OCI-M2 (cell line): ENCODE data around the gene TEX51.

Experiments
- DNase-seq: peaks from one replicate; lab custom pipeline; 2025; ENCODE audit not compliant: unreplicated experiment; lab: John Stamatoyannopoulos, UW

The TEX51 gene

DNA sequence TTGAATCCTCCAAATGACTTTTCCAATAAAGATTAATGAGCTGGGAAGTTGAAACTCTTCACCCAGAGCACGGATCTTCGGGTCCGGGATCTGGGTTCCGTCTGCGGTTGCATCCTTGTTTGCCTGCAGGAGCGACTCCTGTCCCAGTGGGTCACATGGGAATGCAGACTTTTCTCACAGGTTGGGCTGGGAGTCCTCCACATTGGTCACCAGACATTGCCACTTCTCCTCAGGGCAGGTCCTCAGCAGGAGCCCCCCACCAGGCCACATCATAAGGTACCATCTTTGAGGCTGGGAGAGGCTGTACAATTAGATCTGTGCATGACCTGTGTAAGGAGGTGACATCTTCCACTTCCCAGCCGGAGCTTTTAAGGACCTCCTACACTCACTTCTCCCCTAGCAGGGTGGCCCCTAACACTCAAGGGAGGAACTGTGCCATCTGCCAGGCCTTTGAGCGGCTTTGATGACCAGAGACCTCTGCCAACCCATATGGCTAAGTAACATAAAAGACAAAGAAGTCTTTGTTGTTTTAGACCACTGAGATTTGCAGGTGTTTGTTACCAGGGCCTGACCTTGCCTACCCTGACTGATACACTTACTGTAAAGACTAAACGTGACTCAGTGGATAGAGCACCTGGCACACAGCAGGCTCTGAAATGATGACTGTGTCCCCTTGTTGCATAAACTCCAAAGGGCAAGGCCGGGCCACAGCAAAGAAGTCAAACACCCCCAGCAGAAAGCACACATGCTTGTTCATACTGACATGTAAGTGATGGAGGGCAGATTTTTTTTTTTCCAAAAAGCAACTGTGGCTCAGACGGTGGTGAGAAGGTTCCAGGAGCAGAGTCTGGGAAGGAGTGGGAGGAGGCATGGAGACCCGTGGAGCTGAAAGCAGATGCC is 7.9 kb upstream of the TEX51 start:
- DNase-seq: no peak

DNA sequence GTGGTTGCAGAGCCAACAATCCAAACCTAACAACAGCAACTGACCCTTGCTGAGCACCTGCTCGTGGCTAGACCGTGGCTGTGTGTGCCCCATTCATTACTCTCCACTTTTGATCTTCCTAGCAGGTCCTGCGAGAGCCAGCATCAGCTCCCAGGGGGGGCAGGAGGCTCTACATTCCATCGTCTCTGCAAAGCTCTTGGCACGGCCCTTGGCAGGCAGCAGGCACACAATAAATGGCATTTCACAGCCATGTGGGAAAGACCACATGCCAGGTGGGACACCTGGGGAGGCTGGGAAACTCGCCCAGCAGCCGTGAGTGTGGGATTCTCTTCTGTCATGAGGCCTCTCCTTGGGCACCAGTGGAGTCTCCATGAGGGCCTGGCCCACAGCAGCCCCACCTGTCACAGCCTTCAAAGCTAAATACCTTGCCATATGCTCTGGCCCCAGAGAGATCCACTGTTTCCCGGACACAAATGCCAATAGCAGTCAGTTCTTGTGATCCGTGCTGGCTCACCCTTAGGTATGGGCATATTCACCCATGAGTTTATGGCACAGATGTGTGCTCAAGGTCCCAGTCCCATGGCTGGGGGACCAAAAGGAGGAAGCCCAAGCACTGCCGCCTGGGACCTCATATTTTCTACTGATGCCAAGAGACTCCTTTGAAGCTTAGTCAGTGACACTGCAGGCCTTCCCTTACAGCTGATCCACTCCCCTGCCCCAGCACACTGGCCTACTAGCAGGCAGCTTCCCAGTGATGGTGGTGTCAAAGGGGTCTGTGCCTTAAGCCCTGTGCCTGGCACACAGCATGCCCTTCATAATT is 6.8 kb upstream of the TEX51 start:
- no peak for DNase-seq

GRCh38 chr2:126893153-126893552 is 5.5 kb upstream of the TEX51 start:
- DNase-seq: no peak

GRCh38 chr2:126893606-126894005 is 5.1 kb upstream of the TEX51 start:
- DNase-seq: no peak

- no peak for DNase-seq
Observed at GRCh38 chr2:126894082-126894481, 4.6 kb upstream of the TEX51 start.

- no peak for DNase-seq
Observed at GRCh38 chr2:126894585-126895182, 4.0 kb upstream of the TEX51 start.

- DNase-seq: no peak
Observed at GRCh38 chr2:126895336-126895735, 3.4 kb upstream of the TEX51 start.

GRCh38 chr2:126896471-126896870 is 2.2 kb upstream of the TEX51 start:
- DNase-seq: no peak

DNA sequence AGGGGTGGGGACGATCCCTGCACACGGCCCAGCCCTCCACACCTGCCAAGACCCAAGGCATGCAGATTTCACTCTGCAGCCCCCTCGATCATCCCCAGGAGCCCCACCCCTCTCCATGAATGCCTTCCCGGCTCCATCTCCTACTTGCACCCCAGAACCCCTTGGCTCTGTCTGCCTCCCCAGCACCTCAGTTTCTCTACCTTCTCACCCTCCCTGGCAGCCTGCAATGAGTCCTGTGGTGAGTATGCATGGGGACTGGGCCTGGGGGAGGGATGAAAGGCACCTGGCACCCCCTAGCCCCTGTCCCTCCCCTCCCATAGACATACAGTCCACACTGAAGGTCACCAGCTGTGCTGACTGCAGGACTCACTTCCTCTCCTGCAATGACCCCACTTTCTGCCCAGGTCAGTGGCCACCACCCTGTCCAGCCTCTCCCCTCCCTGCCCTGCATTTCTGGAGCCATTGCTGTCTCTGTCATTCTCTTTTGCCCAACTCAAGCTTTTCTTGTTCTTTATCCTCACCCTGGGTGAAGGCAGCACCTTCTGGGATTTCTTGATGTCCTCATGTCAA is 1.0 kb downstream of the TEX51 start:
- no peak for DNase-seq

DNA sequence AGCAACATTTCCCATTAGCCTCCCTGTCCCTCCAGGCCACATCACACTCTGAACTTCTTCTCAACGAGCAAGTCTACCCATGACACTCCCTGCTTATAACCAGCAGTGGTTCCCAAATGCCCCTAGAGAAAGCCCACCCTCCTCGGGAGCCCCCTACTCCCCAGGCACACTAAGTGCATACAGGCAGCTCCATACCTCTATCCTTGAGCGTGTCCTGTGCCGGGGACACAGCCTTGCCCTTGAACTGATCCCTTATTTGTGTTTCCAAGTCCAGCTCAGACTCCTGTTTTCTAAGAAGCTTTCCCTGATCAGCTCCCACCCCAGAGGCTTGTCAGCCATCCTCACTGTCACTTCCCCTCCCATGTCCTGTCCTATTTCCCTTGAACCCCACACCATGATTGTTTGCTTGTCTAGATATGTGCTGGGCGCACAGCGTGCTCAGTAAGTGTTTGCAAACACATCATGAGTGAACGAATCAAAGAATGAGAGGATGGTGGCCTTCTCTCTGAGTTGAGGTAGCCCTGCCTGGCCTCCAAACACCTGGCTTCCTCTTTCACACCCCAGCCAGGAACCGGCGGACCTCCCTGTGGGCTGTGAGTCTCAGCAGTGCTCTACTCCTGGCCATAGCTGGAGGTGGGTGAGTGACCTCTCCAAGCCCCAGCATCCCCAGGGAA is 2.1 kb downstream of the TEX51 start:
- DNase-seq: no peak

- no peak for DNase-seq
Observed at GRCh38 chr2:126901459-126901858, 2.8 kb downstream of the TEX51 start.

- DNase-seq: no peak
Observed at GRCh38 chr2:126902152-126902835, 3.6 kb downstream of the TEX51 start.

- no peak for DNase-seq
Observed at GRCh38 chr2:126902859-126903258, 4.2 kb downstream of the TEX51 start.

- DNase-seq: no peak
Observed at GRCh38 chr2:126905991-126906390, 7.3 kb downstream of the TEX51 start.

- DNase-seq: no peak
Observed at GRCh38 chr2:126906781-126907180, 8.1 kb downstream of the TEX51 start.

DNA sequence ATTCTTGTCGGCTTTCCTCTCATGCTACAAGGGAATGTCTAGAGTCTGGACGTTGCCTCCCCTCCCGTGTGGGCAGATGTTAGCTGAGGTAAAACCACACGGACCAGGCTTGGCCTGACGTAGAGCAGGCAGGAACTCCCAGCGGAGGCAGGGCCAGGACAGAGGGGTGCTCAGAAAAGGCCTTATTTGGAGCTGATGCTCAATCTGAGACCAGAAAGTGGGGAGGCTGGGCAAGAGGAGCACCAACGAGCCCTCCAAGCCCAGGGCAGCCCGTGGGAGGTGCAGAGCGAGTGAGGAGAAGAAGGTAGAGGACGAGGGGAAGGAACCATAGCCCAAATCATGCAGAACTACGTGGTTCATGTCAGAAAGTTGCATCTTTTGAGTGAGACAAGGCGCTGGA is 9.0 kb downstream of the TEX51 start:
- DNase-seq: no peak

DNA sequence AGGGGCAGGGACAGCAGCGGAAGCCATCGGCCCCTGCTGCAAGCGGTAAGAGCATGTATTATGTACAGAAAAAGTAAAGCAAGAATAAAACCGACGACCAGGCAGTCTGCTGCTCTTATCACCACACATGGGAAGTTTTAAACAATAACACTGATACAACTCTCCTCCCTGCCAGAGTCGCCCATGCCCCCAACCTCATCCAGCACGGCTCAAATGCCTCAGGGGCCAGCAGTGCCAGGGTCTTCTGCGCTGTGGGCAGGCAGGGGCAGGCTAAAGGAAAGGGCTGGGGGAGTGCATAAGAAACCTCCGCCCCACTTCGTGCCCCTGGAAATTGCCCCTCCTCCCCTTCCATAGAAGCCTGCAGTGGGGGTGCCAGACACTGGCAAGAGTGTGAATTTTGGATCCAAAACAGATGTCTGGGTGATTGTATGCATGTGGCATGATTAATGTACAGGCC is 10.1 kb downstream of the TEX51 start:
- no peak for DNase-seq

DNA sequence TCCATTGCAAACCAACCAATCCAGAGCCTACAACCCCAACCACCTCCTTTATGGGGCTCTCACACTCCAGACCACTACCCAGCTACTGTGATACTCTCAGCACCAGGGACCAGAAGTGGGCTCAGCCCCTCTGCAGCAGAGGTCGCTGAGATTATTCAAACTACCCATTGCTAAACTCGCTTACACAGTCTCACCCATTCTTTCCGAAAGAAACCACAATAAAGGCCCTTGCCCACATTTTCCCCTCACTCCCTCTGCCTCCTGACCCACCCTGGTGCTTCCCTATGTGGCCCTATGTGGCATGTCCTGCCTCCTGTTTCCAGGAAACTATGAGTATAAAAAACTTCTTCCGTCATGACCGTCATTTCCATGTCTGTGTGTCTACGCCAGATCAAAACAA is 10.7 kb downstream of the TEX51 start:
- DNase-seq: no peak

DNA sequence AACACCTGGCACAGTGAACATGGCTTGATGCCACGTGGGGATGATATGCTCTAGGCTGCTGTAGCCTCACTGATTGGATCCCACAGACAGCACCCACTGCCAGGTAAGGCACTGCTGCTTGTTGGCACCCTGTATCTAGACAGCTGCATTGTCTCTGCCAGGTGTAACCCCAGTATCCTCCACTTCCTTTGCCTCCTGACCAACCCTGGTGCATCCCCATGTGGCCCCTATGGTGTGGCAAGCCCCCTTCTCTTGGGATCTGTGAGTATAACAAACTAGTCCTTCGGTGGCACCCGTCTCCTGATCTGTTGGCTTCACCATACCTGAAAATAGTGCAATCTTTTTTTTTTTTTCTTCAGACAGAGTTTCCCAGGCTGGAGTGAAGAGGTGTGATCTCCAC is 11.1 kb downstream of the TEX51 start:
- DNase-seq: no peak

GRCh38 chr2:126910637-126911036 is 11.9 kb downstream of the TEX51 start:
- no peak for DNase-seq
